Body of pancreas (tissue), 4 donors: Measurements from ENCODE around the gene ADAMTS2. TPM values are rescaled to one million over a fixed set of nuclear protein-coding genes. Genes with fewer than 3 reads are reported as not detected.

Experiments
- ATAC-seq: fragments of 150-250 bp; one replicate; pipeline ENCODE4 v1.9.1; 2016
- DNase-seq, 4 donors: peaks; one replicate each; pipeline ENCODE4 v3.0.0-alpha.2; 2019
- H3K27ac ChIP-seq, 4 donors: fragments of 200-600 bp; sonication (generic); 1 replicate in 3 of 4; 2 replicates in 1 of 4; pipeline versions ENCODE4 v1.5.1 to v1.6.1; 2016 to 2019; ENCODE audit warnings: mild to moderate bottlenecking in 1 of 4, mixed read lengths in 1 of 4, moderate library complexity in 1 of 4
- H3K27me3 ChIP-seq, 2 donors: fragments of 200-600 bp; sonication (generic); one replicate each; pipeline ENCODE4 v1.6.0; 2016; ENCODE audit warnings: mild to moderate bottlenecking in 1 of 2
- H3K36me3 ChIP-seq, 2 donors: fragments of 200-600 bp; sonication (generic); replicated peaks in 1 of 2; 2 replicates each; pipeline ENCODE4 v1.5.1; 2016; ENCODE audit warnings: low read depth in 2 of 2; ENCODE audit not compliant: insufficient read depth in 1 of 2
- H3K4me1 ChIP-seq: fragments of 200-600 bp; sonication (generic); one replicate; pipeline ENCODE4 v1.6.0; 2016
- H3K4me3 ChIP-seq, 2 donors: fragments of 200-600 bp; sonication (generic); 1 replicate in 1 of 2; 2 replicates in 1 of 2; pipeline ENCODE4 v1.5.1; 2016 to 2019
- H3K9me3 ChIP-seq, 3 donors: fragments of 200-600 bp; sonication (generic); 1 replicate in 2 of 3; 2 replicates in 1 of 3; pipeline ENCODE4 v1.5.1; 2016
- CTCF ChIP-seq, 7 experiments: fragments of 450-650 bp in 4 of 7; fragments of 200-600 bp in 3 of 7; sonication (generic) in 3 of 7; IDR thresholded peaks; one replicate each; pipeline ENCODE4 v1.5.1; 2016 to 2019; ENCODE audit warnings: antibody characterized with exemption in 7 of 7
- POLR2A ChIP-seq, 3 donors: fragments of 450-650 bp; IDR thresholded peaks; one replicate each; pipeline ENCODE4 v1.6.1; 2016; ENCODE audit warnings: antibody characterized with exemption in 3 of 3, mild to moderate bottlenecking in 2 of 3
- WGBS, 2 donors: methylation state at CpG; one replicate each; pipeline ENCODE4 v1.1.5; 2017; 5-methylcytosine and 5-hydroxymethylcytosine counted together
- intact Hi-C: fragments of 100-400 bp; cut with DNase I; formaldehyde crosslinking; loops from one replicate; pipeline ENCODE4 v1.15.1; 2023
- total RNA-seq, 2 donors: library from RNA; depleted of rRNA; stranded (reverse); fragments of >200 nt; gene quantifications; one replicate each; pipeline ENCODE4 v1.1.0, GENCODE V29; 2016

The ADAMTS2 gene
- total RNA-seq, 2 donors from 2014 or later: 9.1 to 19.1 TPM

GRCh38 chr5:179187681-179188575, 157.3 kb downstream of the ADAMTS2 start:
- H3K4me3 ChIP-seq: no peak overlapping the region
- DNase-seq (no peak), ATAC-seq (no peak)
- H3K27ac ChIP-seq: no peak overlapping the region
- intact Hi-C loops: no loop called here
- no peaks in the 10 kb centered on the region for H3K4me1 ChIP-seq
- 56 to 62% methylated on average over 12 to 13 of the region's 13 CpGs for WGBS, 2 donors
- H3K9me3 ChIP-seq: no peaks in the 10 kb centered on the region
- no peaks in the 10 kb centered on the region for H3K27me3 ChIP-seq
- no peak for TF ChIP-seq CTCF (IDR thresholded peaks at IDR 0.05)
- TF ChIP-seq POLR2A (IDR thresholded peaks at IDR 0.05): no peak
- no peaks in the 10 kb centered on the region for H3K36me3 ChIP-seq

GRCh38 chr5:179187229-179187678, 158.0 kb downstream of the ADAMTS2 start:
- Histone ChIP-seq H3K27ac (no peak overlapping the region), H3K4me1 (no peaks in the 10 kb centered on the region), H3K36me3 (no peaks in the 10 kb centered on the region), H3K9me3 (no peaks in the 10 kb centered on the region), H3K27me3 (no peaks in the 10 kb centered on the region), H3K4me3 (no peak overlapping the region)
- WGBS, 2 donors: 76 to 83% methylated on average over 7 to 9 of the region's 9 CpGs
- DNase-seq (no peak), ATAC-seq (no peak)
- intact Hi-C loops: no loop called here
- no peak for TF ChIP-seq CTCF (IDR thresholded peaks at IDR 0.05)
- no peak for TF ChIP-seq POLR2A (IDR thresholded peaks at IDR 0.05)

- WGBS, 2 donors: 68 to 75% methylated on average over 12 of the region's 12 CpGs
- no peaks in the 10 kb centered on the region for H3K27me3 ChIP-seq
- no peak for TF ChIP-seq POLR2A (IDR thresholded peaks at IDR 0.05)
- no peak for TF ChIP-seq CTCF (IDR thresholded peaks at IDR 0.05)
- H3K27ac ChIP-seq: no peak overlapping the region
- no peak for DNase-seq
- no peak overlapping the region for H3K4me3 ChIP-seq
- no peaks in the 10 kb centered on the region for H3K36me3 ChIP-seq
- no peaks in the 10 kb centered on the region for H3K9me3 ChIP-seq
- H3K4me1 ChIP-seq: no peaks in the 10 kb centered on the region
- intact Hi-C loops: no loop called here
- no peak for ATAC-seq
Observed at GRCh38 chr5:179186801-179187200, 158.5 kb downstream of the ADAMTS2 start.

- no peaks in the 10 kb centered on the region for H3K4me1 ChIP-seq
- intact Hi-C loops: no loop called here
- no peak overlapping the region for H3K27ac ChIP-seq
- no peaks in the 10 kb centered on the region for H3K9me3 ChIP-seq
- H3K36me3 ChIP-seq: no peaks in the 10 kb centered on the region
- H3K4me3 ChIP-seq: no peak overlapping the region
- H3K27me3 ChIP-seq: no peaks in the 10 kb centered on the region
- ATAC-seq: no peak
- no peak for DNase-seq
- TF ChIP-seq POLR2A (IDR thresholded peaks at IDR 0.05): no peak
- WGBS, 2 donors: 55 to 76% methylated on average over 4 to 7 of the region's 8 CpGs
Observed at GRCh38 chr5:179185941-179186411, 159.3 kb downstream of the ADAMTS2 start.

- ATAC-seq (no peak), DNase-seq (no peak)
- H3K9me3 ChIP-seq: no peaks in the 10 kb centered on the region
- TF ChIP-seq CTCF (IDR thresholded peaks at IDR 0.05) (no peak), POLR2A (IDR thresholded peaks at IDR 0.05) (no peak)
- H3K4me3 ChIP-seq: no peak overlapping the region
- H3K27me3 ChIP-seq: no peaks in the 10 kb centered on the region
- H3K27ac ChIP-seq: no peak overlapping the region
- WGBS, 2 donors: 57 to 65% methylated on average over 7 to 15 of the region's 16 CpGs
- H3K4me1 ChIP-seq: no peaks in the 10 kb centered on the region
- intact Hi-C loops: no loop called here
- no peaks in the 10 kb centered on the region for H3K36me3 ChIP-seq
Observed at GRCh38 chr5:179185256-179185940, 159.9 kb downstream of the ADAMTS2 start.
